ENCODE results near the gene BRD2. TPM values are rescaled to one million over a fixed set of nuclear protein-coding genes. Genes with fewer than 3 reads are reported as not detected.
A peak's percentile ranks its signal among the peaks of the same experiment; 100 is the strongest.

The BRD2 gene
- total and polyA plus RNA-seq, 9 of the 15 experiments (the other 6 are each of a cell fraction or from before 2014, with no cell fraction given), result 19.0 to 252 (median 181) TPM

GRCh38 chr6:32974016-32974333 is 5.6 kb downstream of the BRD2 start (continued):
- TF ChIP-seq ZZZ3 (IDR thresholded peaks at IDR 0.05), result no peak
- TF ChIP-seq ATF7 (IDR thresholded peaks at IDR 0.05), result no peak
- no peak for TF ChIP-seq ZNF696 (CRISPR knock-in tag; conservative IDR thresholded peaks at IDR 0.05)
- TF ChIP-seq HDAC1 (IDR thresholded peaks at IDR 0.05), result no peak

- Histone ChIP-seq H2AFZ (ENCODE audit: low read depth, low read length) (no peak overlapping the region), H3K9me3 (replicated peaks; ENCODE audit: control insufficient read depth, insufficient read depth, low read depth, low read length) (no peaks in the 10 kb centered on the region), H3K27me3 (ENCODE audit: control insufficient read depth in 2 of 2, insufficient read depth in 2 of 2, low read length in 2 of 2) (no peaks in the 10 kb centered on the region), H3K9me1 (ENCODE audit: control insufficient read depth, insufficient read depth, low read length) (peaks cover 22% of the 10 kb centered on the region), H3K4me2 (ENCODE audit: insufficient read depth, low read length) (peak overlapping the region; percentile 92), H3K4me1 (replicated peaks in 1 of 2; ENCODE audit: control insufficient read depth in 2 of 2, insufficient read depth in 2 of 2, low read length in 2 of 2) (peaks cover 14% of the 10 kb centered on the region in 2 experiments; a peak in 4 of 5 replicates), H3K9ac (ENCODE audit: insufficient read depth in 1 of 2, low read depth in 2 of 2, low read length in 2 of 2) (peak overlapping the region; percentile 75 to 90), H3K79me2 (ENCODE audit: control insufficient read depth, insufficient read depth, low read length) (peaks cover 88% of the 10 kb centered on the region), H3K27ac (ENCODE audit: extremely low read depth, low read depth, low read length) (no peak overlapping the region; the same call in 2 of the 3 replicates), H3K4me3 (peak overlapping the region; percentile 70), H4K20me1 (replicated peaks; ENCODE audit: control insufficient read depth, insufficient read depth, low read length) (peaks cover 68% of the 10 kb centered on the region), H3K36me3 (ENCODE audit: control insufficient read depth, insufficient read depth, low read length) (peaks cover 82% of the 10 kb centered on the region)
- POLR2A ChIA-PET, result interaction anchor here (0.6 to 13.4 kb wide), 23 partner anchors 9 to 1147 kb away, joined by 3 to 384 read pairs (median 4); partner anchors contain the start of genes B3GALT4, HLA-DMA, HSPA1B and PSMB9
- DNase-seq (ENCODE audit: extremely low read depth in 1 of 4, low spot score in 3 of 4) (no peak), ATAC-seq (no peak), FAIRE-seq (no peak)
- CTCF ChIA-PET (ENCODE audit: low intra/inter-chr PET ratio), result no interaction called here
- BruUV-seq (replicated peaks), result no TSS peak
- intact Hi-C loops (cut with micrococcal nuclease), result loop anchor here (5.0 kb wide), 1 partner anchor 777 kb away; no protein-coding TSS in a partner anchor
- in situ Hi-C loops (cut with MboI), result loop anchor here (25.0 kb wide), 1 partner anchor 1437 kb away; the partner anchor contains the start of genes ATP6V1G2, DDX39B, MCCD1 and NFKBIL1
- WGBS (ENCODE audit: insufficient coverage, low coverage, missing lambda C conversion rate), result 9% methylated on average over 14 of the region's 14 CpGs
- TF ChIP-seq ZNF511 (CRISPR knock-in tag; IDR thresholded peaks at IDR 0.05), result 0 out of 2 replicates have a peak, but pooled peaks have one; percentile 20
- peak; percentile 23; the same call in 1 of the 2 replicates for TF ChIP-seq EGR1 (conservative IDR thresholded peaks at IDR 0.05)
- peak; percentile 44 for TF ChIP-seq POLR2A (conservative IDR thresholded peaks at IDR 0.05)
- TF ChIP-seq AFF4 (CRISPR knock-in tag; IDR thresholded peaks at IDR 0.05), result peak; percentile 37; the same call in 1 of the 2 replicates
- no peak for TF ChIP-seq ARID3B (CRISPR knock-in tag; IDR thresholded peaks at IDR 0.05; ENCODE audit: borderline replicate concordance)
- TF ChIP-seq KDM5B (IDR thresholded peaks at IDR 0.05; ENCODE audit: insufficient replicate concordance, low read depth, low read length), result no peak
- TF ChIP-seq HNRNPK (IDR thresholded peaks at IDR 0.05; ENCODE audit: low read depth, low read length, poor library complexity, severe bottlenecking), result no peak
- TF ChIP-seq POLR2AphosphoS5 (IDR thresholded peaks at IDR 0.05; ENCODE audit: control insufficient read depth, insufficient read depth, low read depth, low read length), result peak; percentile 22; the same call in 1 of the 2 replicates
- no peak for TF ChIP-seq RBM25 (IDR thresholded peaks at IDR 0.05; ENCODE audit: low read depth, low read length, severe bottlenecking)
- TF ChIP-seq PHF8 (IDR thresholded peaks at IDR 0.05; ENCODE audit: borderline replicate concordance, low read length), result 0 out of 2 replicates have a peak, but pooled peaks have one; percentile 7
These were observed 6.3 kb downstream of the BRD2 start for GRCh38 chr6:32974541-32975308.

All from K562 (cell line).